HTR-8/SVneo (cell line): ENCODE data around the gene IPPK.

Experiments used
- DNase-seq: peaks from one replicate; pipeline ENCODE4 v3.0.0; 2011; ENCODE audit warnings: low spot score, mixed read lengths; ENCODE audit not compliant: insufficient read length
- FAIRE-seq: peaks from 2 replicates; lab custom pipeline; 2011; peaks lifted over from hg19 to GRCh38; lab: Jason Lieb, UNC

Gene IPPK

GRCh38 chr9:92658611-92659010 lies 11.3 kb downstream of the IPPK start:
- FAIRE-seq (no peak), DNase-seq (no peak)

- DNase-seq, result no peak
- no peak for FAIRE-seq
Observed at GRCh38 chr9:92658176-92658575, 11.8 kb downstream of the IPPK start.

- DNase-seq (no peak), FAIRE-seq (no peak)
Observed at GRCh38 chr9:92657296-92658094, 12.4 kb downstream of the IPPK start.

- no peak for DNase-seq
- no peak for FAIRE-seq
Observed at GRCh38 chr9:92656537-92656925, 13.4 kb downstream of the IPPK start.

GRCh38 chr9:92655896-92656536 lies 13.9 kb downstream of the IPPK start:
- no peak for DNase-seq
- no peak for FAIRE-seq

- FAIRE-seq, result no peak
- no peak for DNase-seq
Observed at GRCh38 chr9:92655366-92655765, 14.6 kb downstream of the IPPK start.

GRCh38 chr9:92654481-92655301 lies 15.2 kb downstream of the IPPK start:
- no peak for DNase-seq
- FAIRE-seq, result no peak

GRCh38 chr9:92652461-92652860 lies 17.5 kb downstream of the IPPK start:
- DNase-seq (no peak), FAIRE-seq (no peak)

- DNase-seq (no peak), FAIRE-seq (no peak)
Observed at GRCh38 chr9:92650839-92651621, 18.9 kb downstream of the IPPK start.

GRCh38 chr9:92650296-92650695 lies 19.6 kb downstream of the IPPK start:
- DNase-seq (no peak), FAIRE-seq (no peak)

- FAIRE-seq, result no peak
- no peak for DNase-seq
Observed at GRCh38 chr9:92649007-92649406, 20.9 kb downstream of the IPPK start.

- no peak for DNase-seq
- FAIRE-seq, result no peak
Observed at GRCh38 chr9:92648474-92648971, 21.4 kb downstream of the IPPK start.

- FAIRE-seq (no peak), DNase-seq (no peak)
Observed at GRCh38 chr9:92647671-92648473, 22.1 kb downstream of the IPPK start.

- FAIRE-seq, result no peak
- DNase-seq, result no peak
Observed at GRCh38 chr9:92645041-92645440, 24.9 kb downstream of the IPPK start.

GRCh38 chr9:92644278-92644677 lies 25.7 kb downstream of the IPPK start:
- FAIRE-seq (no peak), DNase-seq (no peak)

- FAIRE-seq, result no peak
- no peak for DNase-seq
Observed at GRCh38 chr9:92642564-92642963, 27.4 kb downstream of the IPPK start.

- DNase-seq (no peak), FAIRE-seq (no peak)
Observed at GRCh38 chr9:92642041-92642451, 27.9 kb downstream of the IPPK start.

GRCh38 chr9:92641092-92641809 lies 28.7 kb downstream of the IPPK start:
- DNase-seq, result no peak
- no peak for FAIRE-seq
